Stomach smooth muscle (tissue), 2 donors: Measurements from ENCODE around the gene CACNA1S.

Experiments used
- H3K27ac ChIP-seq: one replicate; pipeline ENCODE4 v1.7.0; 2013; ENCODE audit warnings: mild to moderate bottlenecking, low read length, inconsistent platforms
- H3K27me3 ChIP-seq, 2 donors: one replicate each; pipeline ENCODE4 v1.7.0; 2013; ENCODE audit warnings: low read length in 2 of 2; ENCODE audit not compliant: insufficient read depth in 2 of 2, control insufficient read depth in 1 of 2
- H3K36me3 ChIP-seq, 2 donors: one replicate each; pipeline ENCODE4 v1.7.0; 2013; ENCODE audit warnings: low read length in 2 of 2; ENCODE audit not compliant: control insufficient read depth in 2 of 2, insufficient read depth in 2 of 2
- H3K4me1 ChIP-seq: one replicate; pipeline ENCODE4 v1.7.0; 2013; ENCODE audit warnings: low read length; ENCODE audit not compliant: control insufficient read depth, insufficient read depth
- H3K4me3 ChIP-seq, 2 donors: one replicate each; pipeline ENCODE4 v1.7.0; 2013; ENCODE audit warnings: low read length in 2 of 2
- H3K9ac ChIP-seq, 2 donors: one replicate each; pipeline ENCODE4 v1.7.0; 2013; ENCODE audit warnings: low read length in 2 of 2, mild to moderate bottlenecking in 1 of 2
- H3K9me3 ChIP-seq, 2 donors: one replicate each; pipeline ENCODE4 v1.7.0; 2013; ENCODE audit warnings: low read length in 2 of 2; ENCODE audit not compliant: control insufficient read depth in 2 of 2
- donor health status: healthy.
- donor health status: Pancreatic carcinoma.

The CACNA1S gene

GRCh38 chr1:201034671-201035070, 77.6 kb downstream of the CACNA1S start:
- H3K4me1 ChIP-seq: peaks cover 2% of the 10 kb centered on the region
- H3K4me3 ChIP-seq: no peak overlapping the region
- peaks cover 0 to 5% of the 10 kb centered on the region in 2 donors for H3K27me3 ChIP-seq
- no peak overlapping the region for H3K27ac ChIP-seq
- no peak overlapping the region for H3K9ac ChIP-seq
- no peaks in the 10 kb centered on the region for H3K9me3 ChIP-seq
- H3K36me3 ChIP-seq: no peaks in the 10 kb centered on the region

DNA sequence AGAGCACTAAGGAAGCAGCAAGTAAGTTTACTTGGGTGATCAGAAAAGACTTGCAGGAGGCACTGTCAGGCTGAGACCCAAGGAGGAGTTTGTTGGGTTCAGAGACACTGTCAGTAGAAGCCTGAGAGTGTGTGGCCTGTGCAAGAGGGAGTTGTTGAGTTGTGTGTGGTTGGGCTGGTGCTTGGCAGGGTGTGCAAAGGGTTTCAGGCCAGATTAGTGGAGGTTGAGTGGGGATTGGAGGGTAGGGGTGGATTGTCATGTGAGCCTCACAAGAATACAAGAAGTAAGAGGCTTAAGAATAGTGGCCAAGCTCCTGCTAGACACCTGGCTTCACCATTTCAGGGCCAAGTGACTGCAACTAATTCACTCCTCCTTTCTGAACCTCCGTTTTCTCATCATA, 79.8 kb downstream of the CACNA1S start:
- no peaks in the 10 kb centered on the region for H3K9me3 ChIP-seq
- no peak overlapping the region for H3K4me3 ChIP-seq
- H3K27me3 ChIP-seq: peaks cover 0 to 3% of the 10 kb centered on the region in 2 donors
- no peaks in the 10 kb centered on the region for H3K36me3 ChIP-seq
- no peak overlapping the region for H3K9ac ChIP-seq
- H3K27ac ChIP-seq: no peak overlapping the region
- peaks cover 20% of the 10 kb centered on the region for H3K4me1 ChIP-seq

DNA sequence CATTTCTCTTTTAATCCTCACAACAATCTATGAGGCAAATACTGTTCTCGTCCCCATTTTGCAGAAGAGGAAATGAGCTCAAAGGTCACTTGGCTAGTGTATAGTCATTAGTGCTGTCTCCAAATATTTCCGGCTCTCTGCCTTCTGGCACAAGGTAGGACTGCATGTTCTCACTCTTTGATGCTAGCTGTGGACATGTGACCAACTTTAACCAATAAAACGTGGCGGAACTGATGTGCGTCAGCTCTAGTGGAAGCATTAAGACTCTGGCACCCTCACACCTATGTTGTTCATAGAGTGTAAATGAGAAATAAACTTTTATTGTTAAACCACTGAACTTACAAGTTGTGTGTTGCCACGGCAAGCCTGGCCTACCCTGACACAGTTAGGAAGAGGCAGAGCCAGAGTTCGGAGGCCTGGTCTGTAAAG, 83.8 kb downstream of the CACNA1S start:
- Histone ChIP-seq H3K4me1 (peaks cover 38% of the 10 kb centered on the region), H3K9ac (no peak overlapping the region), H3K27ac (peak overlapping the region; percentile 81)

DNA sequence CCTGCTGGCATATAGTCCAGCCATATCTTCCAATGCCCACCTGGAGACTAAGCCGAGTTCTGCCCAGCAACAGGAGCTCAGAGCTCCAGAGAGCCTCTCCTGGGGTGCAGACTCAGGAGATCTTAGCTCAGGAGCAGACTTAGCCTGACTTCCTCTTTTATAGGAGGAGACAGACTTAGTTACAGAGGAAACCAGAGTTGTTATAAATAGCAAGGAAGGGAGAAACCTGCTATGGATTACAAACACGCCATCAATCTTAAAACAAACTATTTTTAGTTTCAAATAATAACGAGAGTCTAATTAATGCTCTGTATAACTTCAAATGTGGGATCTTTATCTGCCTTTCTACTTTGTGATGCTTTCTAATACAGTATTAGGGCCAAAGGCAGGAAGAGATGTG, 85.4 kb downstream of the CACNA1S start:
- Histone ChIP-seq H3K27ac (peak overlapping the region; percentile 46), H3K4me3 (no peak overlapping the region), H3K4me1 (peaks cover 50% of the 10 kb centered on the region), H3K36me3 (no peaks in the 10 kb centered on the region), H3K9ac (no peak overlapping the region), H3K27me3 (no peaks in the 10 kb centered on the region), H3K9me3 (no peaks in the 10 kb centered on the region)

More for the DNA sequence above, 83.8 kb downstream of the CACNA1S start:
- no peaks in the 10 kb centered on the region for H3K9me3 ChIP-seq
- peak overlapping the region in 1 of 2 donors; percentile 15 for H3K4me3 ChIP-seq
- no peaks in the 10 kb centered on the region for H3K27me3 ChIP-seq
- no peaks in the 10 kb centered on the region for H3K36me3 ChIP-seq

DNA sequence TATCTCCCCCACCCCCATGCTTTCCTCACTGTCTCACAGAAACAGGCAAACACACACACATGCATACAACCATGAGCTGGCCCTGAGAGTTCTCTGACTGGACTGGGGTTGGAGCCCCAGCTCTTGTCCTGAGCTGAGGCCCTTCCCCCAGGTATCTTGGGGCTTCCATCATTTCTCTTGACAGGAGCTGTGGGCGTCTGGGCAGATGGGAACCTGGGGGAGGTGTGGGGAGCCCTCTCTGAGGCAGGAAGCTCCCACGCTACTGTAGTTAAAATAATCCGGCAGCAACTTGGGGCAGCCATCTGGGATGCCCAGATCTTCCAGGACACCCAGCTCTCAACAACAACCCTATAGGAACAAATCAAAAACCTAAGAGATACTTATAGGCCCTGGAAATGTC, 86.0 kb downstream of the CACNA1S start:
- Histone ChIP-seq H3K36me3 (no peaks in the 10 kb centered on the region), H3K4me1 (peaks cover 50% of the 10 kb centered on the region), H3K27ac (peak overlapping the region; percentile 46), H3K9me3 (no peaks in the 10 kb centered on the region), H3K27me3 (no peaks in the 10 kb centered on the region), H3K4me3 (no peak overlapping the region), H3K9ac (no peak overlapping the region)

- H3K9me3 ChIP-seq: no peaks in the 10 kb centered on the region
- no peak overlapping the region for H3K9ac ChIP-seq
- peaks cover 50% of the 10 kb centered on the region for H3K4me1 ChIP-seq
- H3K27me3 ChIP-seq: no peaks in the 10 kb centered on the region
- no peaks in the 10 kb centered on the region for H3K36me3 ChIP-seq
- no peak overlapping the region for H3K4me3 ChIP-seq
- peak overlapping the region; percentile 46 for H3K27ac ChIP-seq
Observed at GRCh38 chr1:201025571-201026002, 86.6 kb downstream of the CACNA1S start.

DNA sequence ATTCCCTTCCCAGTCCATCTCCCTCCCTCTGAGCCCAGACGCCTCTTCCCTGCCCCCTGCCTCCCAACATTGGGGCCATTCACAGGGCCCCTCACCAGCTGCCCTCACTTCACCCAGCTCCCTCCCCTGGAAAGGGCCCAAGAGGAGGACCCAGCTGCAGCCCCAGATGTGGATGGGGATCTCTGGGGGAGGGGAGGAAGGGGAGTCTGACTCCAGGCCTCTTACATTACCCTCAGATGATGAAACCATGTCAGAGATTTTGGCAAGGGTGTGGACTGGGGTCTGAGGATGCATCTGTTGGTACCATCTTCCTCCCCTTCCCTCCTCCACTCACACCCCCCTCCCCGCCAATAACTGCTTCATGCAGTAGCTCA, 87.6 kb downstream of the CACNA1S start:
- H3K9ac ChIP-seq: no peak overlapping the region
- no peaks in the 10 kb centered on the region for H3K27me3 ChIP-seq
- H3K9me3 ChIP-seq: no peaks in the 10 kb centered on the region
- H3K4me1 ChIP-seq: peaks cover 51% of the 10 kb centered on the region
- no peak overlapping the region for H3K4me3 ChIP-seq
- H3K27ac ChIP-seq: no peak overlapping the region
- no peaks in the 10 kb centered on the region for H3K36me3 ChIP-seq

DNA sequence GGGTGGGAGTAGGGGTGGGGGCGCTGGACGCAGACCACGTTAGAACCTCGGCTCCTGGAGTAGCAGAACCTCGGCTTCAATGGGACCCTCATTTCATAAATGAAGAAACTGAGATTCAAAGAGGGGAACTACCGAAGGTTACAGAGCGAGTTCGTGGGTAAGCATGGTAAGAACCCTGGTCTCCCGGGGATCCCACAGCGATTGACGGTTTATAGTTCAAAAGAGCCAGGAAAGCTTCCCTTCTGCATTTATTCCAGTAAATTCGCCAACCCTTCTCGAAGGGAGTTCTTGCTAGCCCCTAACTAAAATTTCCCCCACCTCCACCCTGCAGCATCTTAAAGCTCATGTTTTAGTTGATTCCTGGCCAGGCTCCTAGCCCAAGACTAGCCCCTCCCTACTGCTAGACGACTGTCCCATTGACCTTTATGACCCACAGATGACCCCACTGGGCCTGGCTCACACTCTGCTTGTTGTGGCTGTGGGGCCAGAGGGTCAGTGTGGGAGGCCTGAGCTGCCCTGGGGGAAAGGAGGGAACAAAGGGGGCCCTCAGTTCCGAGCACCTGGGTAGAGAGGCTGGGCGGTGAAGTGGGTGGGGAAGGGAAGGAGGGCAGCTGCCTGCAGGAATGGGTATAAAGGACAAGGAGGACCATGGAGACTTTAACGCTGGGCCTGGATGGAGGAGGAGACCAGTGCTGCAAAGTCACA, 88.2 kb downstream of the CACNA1S start:
- no peak overlapping the region for H3K27ac ChIP-seq
- H3K9me3 ChIP-seq: no peaks in the 10 kb centered on the region
- H3K36me3 ChIP-seq: no peaks in the 10 kb centered on the region
- peaks cover 45% of the 10 kb centered on the region for H3K4me1 ChIP-seq
- no peak overlapping the region for H3K4me3 ChIP-seq
- no peak overlapping the region for H3K9ac ChIP-seq
- no peaks in the 10 kb centered on the region for H3K27me3 ChIP-seq

- peak within 1 kb of the TSS; percentile 29 to 31 for H3K9ac ChIP-seq
- H3K9me3 ChIP-seq: no peaks in the 10 kb centered on the region
- H3K27me3 ChIP-seq: no peaks in the 10 kb centered on the region
- no peak within 1 kb of the TSS for H3K27ac ChIP-seq
- H3K36me3 ChIP-seq: no peaks in the 10 kb centered on the region
- peaks cover 39% of the 10 kb centered on the region for H3K4me1 ChIP-seq
- H3K4me3 ChIP-seq: peak within 1 kb of the TSS; percentile 59 to 68
Observed at GRCh38 chr1:201023517-201023902, 88.7 kb downstream of the CACNA1S start, which contains the start of gene KIF21B. Gene KIF21B (minus strand): TSS chr1:201023714. CDS start chr1:201023383, 331 bp downstream.

DNA sequence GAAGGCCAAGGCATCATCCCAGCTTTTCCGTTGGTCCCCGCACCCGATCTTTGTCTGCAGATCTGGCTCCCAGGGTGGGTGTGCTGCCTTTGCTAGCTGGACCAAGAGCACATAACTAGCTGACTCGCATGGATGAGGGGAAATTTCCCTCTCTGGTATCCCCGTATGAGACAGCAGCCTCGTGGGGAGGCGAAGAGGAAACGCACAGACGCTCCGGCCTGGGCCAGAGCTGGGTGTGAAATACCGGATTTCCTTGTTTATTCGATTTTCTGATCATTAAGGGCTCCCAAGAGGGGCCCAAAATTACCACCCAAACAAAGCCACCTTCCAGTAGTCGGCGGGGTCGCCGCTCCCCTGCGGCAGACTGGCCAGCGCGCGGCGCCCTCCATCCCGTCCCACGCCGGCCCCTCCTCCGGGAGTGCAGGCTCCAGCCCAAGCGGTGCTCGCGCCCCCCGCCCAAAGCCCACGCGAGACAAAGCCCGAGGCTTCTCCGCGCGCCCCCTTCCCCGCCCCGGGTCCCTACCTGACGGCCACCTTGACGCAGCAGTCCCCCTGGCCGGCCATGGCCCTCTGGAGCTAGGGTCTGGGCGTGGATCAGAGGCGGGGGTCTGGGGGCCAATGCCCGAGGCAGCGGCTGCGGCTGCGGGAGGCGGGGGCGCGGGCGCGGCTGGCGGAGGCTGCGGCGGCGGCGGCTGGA, 89.3 kb downstream of the CACNA1S start:
- Histone ChIP-seq H3K9ac (peak overlapping the region; percentile 29 to 31), H3K4me1 (peaks cover 34% of the 10 kb centered on the region), H3K36me3 (no peaks in the 10 kb centered on the region)

DNA sequence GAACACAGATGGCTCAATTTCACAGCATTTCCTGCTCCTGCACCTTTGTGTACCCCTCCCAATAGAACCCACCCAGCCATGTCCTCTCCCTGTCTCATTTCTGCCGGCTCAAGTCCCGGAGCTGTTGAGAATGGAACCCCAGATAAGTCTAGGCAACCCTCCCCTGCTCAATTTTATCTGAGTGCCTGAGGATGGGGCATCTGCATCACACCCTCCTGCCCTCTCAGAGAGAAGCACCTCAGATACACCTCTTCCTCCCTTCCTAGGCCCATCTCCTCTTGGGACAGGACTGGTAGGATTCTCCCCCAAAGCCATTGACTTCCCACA, 89.8 kb downstream of the CACNA1S start:
- H3K27ac ChIP-seq: no peak overlapping the region
- peak overlapping the region; percentile 29 to 31 for H3K9ac ChIP-seq
- H3K36me3 ChIP-seq: no peaks in the 10 kb centered on the region
- no peaks in the 10 kb centered on the region for H3K9me3 ChIP-seq
- peak overlapping the region; percentile 59 to 68 for H3K4me3 ChIP-seq
- H3K27me3 ChIP-seq: no peaks in the 10 kb centered on the region
- peaks cover 33% of the 10 kb centered on the region for H3K4me1 ChIP-seq

More for the DNA sequence above, 89.3 kb downstream of the CACNA1S start:
- H3K27me3 ChIP-seq: no peaks in the 10 kb centered on the region
- H3K4me3 ChIP-seq: peak overlapping the region; percentile 59 to 68
- no peaks in the 10 kb centered on the region for H3K9me3 ChIP-seq
- no peak overlapping the region for H3K27ac ChIP-seq
